Vagina (tissue), 2 donors: Measurements from ENCODE around the gene ZG16. TPM values are rescaled to one million over a fixed set of nuclear protein-coding genes. Genes with fewer than 3 reads are reported as not detected.
"Not testable (repeated sequence)": the region's sequence is repeated elsewhere in the genome, so short reads cannot be mapped to it uniquely, and the experiment has no call there.

ENCODE experiments used
- DNase-seq, 2 donors: peaks; one replicate each; pipeline ENCODE4 v3.0.0-alpha.2; 2017; ENCODE audit errors: extremely low spot score in 2 of 2
- H3K27ac ChIP-seq: fragments of 200-600 bp; sonication (generic); one replicate; pipeline ENCODE4 v1.5.1; 2019
- H3K27me3 ChIP-seq: fragments of 200-600 bp; sonication (generic); one replicate; pipeline ENCODE4 v1.5.1; 2019
- H3K36me3 ChIP-seq, 2 donors: fragments of 200-600 bp; sonication (generic); one replicate each; pipeline ENCODE4 v1.5.1; 2017 to 2019
- H3K4me1 ChIP-seq: fragments of 200-600 bp; sonication (generic); one replicate; pipeline ENCODE4 v1.5.1; 2019
- H3K4me3 ChIP-seq, 2 donors: fragments of 200-600 bp; sonication (generic); 1 replicate in 1 of 2; 2 replicates in 1 of 2; pipeline ENCODE4 v1.5.1; 2016 to 2019
- H3K9me3 ChIP-seq: fragments of 200-600 bp; sonication (generic); one replicate; pipeline ENCODE4 v1.5.1; 2019
- CTCF ChIP-seq, 3 experiments: fragments of 450-650 bp in 2 of 3; fragments of 200-600 bp in 1 of 3; sonication (generic) in 1 of 3; IDR thresholded peaks; one replicate each; pipeline ENCODE4 v1.5.1; 2017 to 2019; ENCODE audit warnings: antibody characterized with exemption in 3 of 3, mild to moderate bottlenecking in 2 of 3, moderate library complexity in 2 of 3
- POLR2A ChIP-seq, 2 donors: fragments of 450-650 bp; IDR thresholded peaks; one replicate each; pipeline ENCODE4 v1.6.1; 2017; ENCODE audit warnings: antibody characterized with exemption in 2 of 2, mild to moderate bottlenecking in 2 of 2, moderate library complexity in 2 of 2
- POLR2AphosphoS5 ChIP-seq, 2 donors: sonication (generic); formaldehyde crosslinking; IDR thresholded peaks; one replicate each; pipeline ENCODE4 v1.9.0; 2017; ENCODE audit warnings: antibody characterized with exemption in 2 of 2, mild to moderate bottlenecking in 2 of 2, low read depth in 1 of 2; ENCODE audit not compliant: insufficient read depth in 1 of 2
- intact Hi-C: fragments of 100-400 bp; cut with DNase I; formaldehyde crosslinking; loops from one replicate; pipeline ENCODE4 v1.15.1; 2023
- total RNA-seq: library from RNA; depleted of rRNA; stranded (reverse); fragments of >200 nt; gene quantifications from one replicate; pipeline ENCODE4 v1.2.3, GENCODE V29; 2016

ZG16 gene
- total RNA-seq, 1 donor from 2014 or later, result not detected

DNA sequence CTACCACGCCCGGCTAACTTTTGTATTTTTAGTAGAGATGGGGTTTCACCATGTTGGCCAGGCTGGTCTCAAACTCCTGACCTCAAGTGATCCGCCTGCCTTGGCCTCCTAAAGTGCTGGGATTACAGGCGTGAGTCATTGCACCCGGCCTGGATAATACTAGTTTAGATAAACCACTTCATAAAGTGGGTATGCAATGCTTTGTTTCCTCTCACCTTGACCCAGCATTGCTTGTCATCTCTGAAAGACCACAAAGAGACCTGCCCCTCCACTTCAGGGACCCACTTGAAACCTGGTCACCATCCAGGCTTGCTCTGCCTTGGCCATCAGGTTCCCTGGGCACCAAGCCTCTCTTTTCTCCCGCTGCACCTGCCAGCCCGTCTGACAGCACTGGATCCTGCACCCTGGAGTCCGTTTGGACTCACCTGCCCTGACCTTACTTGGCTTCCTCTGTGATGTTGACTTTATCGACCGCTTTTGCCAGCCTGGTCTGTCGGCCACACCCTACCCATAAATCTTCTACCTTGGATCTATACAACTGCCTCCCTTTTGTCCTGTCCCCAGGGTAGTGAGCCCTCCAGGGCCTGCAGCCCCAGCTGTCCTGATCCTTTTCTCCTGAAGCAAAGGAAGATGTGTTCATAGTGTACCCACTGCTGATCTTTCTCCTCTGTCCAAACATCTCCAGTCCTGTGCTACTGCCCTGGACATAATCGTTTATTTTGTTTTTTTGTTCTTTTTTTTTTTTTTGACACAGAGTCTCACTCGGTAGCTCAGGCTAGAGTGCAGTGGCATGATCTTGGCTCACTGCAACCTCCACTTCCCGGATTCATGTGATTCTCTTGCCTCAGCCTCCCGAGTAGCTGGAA, 12.7 kb upstream of the ZG16 start:
- TF ChIP-seq CTCF (IDR thresholded peaks at IDR 0.05) (no peak), POLR2A (IDR thresholded peaks at IDR 0.05) (no peak), POLR2AphosphoS5 (IDR thresholded peaks at IDR 0.05; ENCODE audit: insufficient read depth in 1 of 2, low read depth in 1 of 2) (no peak)
- H3K9me3 ChIP-seq, result no peaks in the 10 kb centered on the region
- DNase-seq, result no peak
- H3K36me3 ChIP-seq, result no peaks in the 10 kb centered on the region
- intact Hi-C loops, result no loop called here
- H3K4me1 ChIP-seq, result no peaks in the 10 kb centered on the region
- no peak overlapping the region for H3K27ac ChIP-seq
- H3K27me3 ChIP-seq, result no peaks in the 10 kb centered on the region
- no peak overlapping the region for H3K4me3 ChIP-seq

GRCh38 chr16:29766571-29766970, 11.5 kb upstream of the ZG16 start:
- intact Hi-C loops, result no loop called here
- TF ChIP-seq POLR2AphosphoS5 (IDR thresholded peaks at IDR 0.05; ENCODE audit: insufficient read depth in 1 of 2, low read depth in 1 of 2) (no peak), CTCF (IDR thresholded peaks at IDR 0.05) (no peak), POLR2A (IDR thresholded peaks at IDR 0.05) (no peak)
- Histone ChIP-seq H3K4me1 (no peaks in the 10 kb centered on the region), H3K9me3 (no peaks in the 10 kb centered on the region), H3K36me3 (no peaks in the 10 kb centered on the region), H3K4me3 (no peak overlapping the region), H3K27ac (no peak overlapping the region), H3K27me3 (no peaks in the 10 kb centered on the region)
- DNase-seq, result no peak

GRCh38 chr16:29767062-29767461, 11.0 kb upstream of the ZG16 start:
- no peaks in the 10 kb centered on the region for H3K9me3 ChIP-seq
- DNase-seq, result no peak
- TF ChIP-seq CTCF (IDR thresholded peaks at IDR 0.05) (no peak), POLR2AphosphoS5 (IDR thresholded peaks at IDR 0.05; ENCODE audit: insufficient read depth in 1 of 2, low read depth in 1 of 2) (no peak), POLR2A (IDR thresholded peaks at IDR 0.05) (no peak)
- no peaks in the 10 kb centered on the region for H3K36me3 ChIP-seq
- H3K27me3 ChIP-seq, result no peaks in the 10 kb centered on the region
- H3K4me3 ChIP-seq, result no peak overlapping the region
- intact Hi-C loops, result no loop called here
- no peaks in the 10 kb centered on the region for H3K4me1 ChIP-seq
- H3K27ac ChIP-seq, result no peak overlapping the region

DNA sequence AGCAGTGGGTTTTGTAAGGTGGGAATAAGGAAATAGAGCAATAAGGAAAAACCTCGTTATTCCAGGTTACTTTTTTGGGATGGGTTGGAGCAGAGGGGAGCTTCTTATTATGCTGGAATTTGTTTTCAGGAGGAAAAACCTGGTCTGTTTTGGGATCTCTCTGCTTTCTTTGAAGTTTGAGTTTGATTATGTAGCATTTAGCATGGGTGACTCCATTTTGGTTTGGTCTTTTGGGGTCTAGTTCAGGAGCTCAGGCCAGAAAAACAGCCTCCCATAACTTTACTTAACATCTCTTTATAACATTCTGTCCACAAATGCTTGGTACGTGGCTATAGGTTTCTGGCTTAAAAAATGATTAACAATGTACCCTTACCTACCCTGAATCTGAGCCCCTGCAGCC, 8.5 kb upstream of the ZG16 start:
- H3K4me1 ChIP-seq, result no peaks in the 10 kb centered on the region
- intact Hi-C loops, result no loop called here
- H3K36me3 ChIP-seq, result no peaks in the 10 kb centered on the region
- no peak for DNase-seq
- H3K27me3 ChIP-seq, result no peaks in the 10 kb centered on the region
- no peak overlapping the region for H3K27ac ChIP-seq
- TF ChIP-seq CTCF (IDR thresholded peaks at IDR 0.05) (no peak), POLR2A (IDR thresholded peaks at IDR 0.05) (no peak), POLR2AphosphoS5 (IDR thresholded peaks at IDR 0.05; ENCODE audit: insufficient read depth in 1 of 2, low read depth in 1 of 2) (no peak)
- no peaks in the 10 kb centered on the region for H3K9me3 ChIP-seq
- H3K4me3 ChIP-seq, result no peak overlapping the region

DNA sequence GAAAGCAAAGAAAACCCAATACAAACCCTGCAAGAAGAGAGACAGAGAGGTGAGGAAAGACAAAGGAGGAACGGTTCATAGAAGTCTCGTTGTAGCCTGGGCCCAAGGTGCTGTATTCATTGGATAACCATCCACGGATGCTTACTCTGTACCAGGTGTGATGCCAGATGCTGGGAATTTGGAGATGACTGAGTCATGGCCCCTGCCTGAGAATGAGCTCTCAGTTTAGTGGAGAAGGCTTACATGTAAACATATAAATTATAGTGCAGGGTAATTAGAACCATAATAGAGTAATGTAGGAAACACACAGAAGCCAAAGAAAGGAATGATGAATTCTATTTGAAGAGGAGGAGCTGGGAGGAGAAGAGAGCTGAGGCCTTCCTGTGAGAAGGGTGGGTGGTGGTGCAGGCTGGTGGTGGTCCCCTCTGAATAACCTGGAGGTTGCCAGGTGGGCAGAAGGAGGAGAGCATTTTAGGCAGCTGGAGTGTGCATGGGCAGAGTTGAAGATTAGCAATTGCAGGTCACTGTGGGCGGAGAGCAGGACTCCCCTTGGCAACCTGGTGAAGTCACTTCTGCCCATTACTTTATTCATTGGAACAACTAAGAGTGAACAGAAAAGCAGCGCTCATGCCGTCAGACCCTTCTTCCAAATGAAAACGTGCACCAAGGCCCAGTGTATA, 7.7 kb upstream of the ZG16 start:
- intact Hi-C loops, result no loop called here
- DNase-seq, result no peak
- Histone ChIP-seq H3K4me3 (no peak overlapping the region), H3K4me1 (no peaks in the 10 kb centered on the region), H3K9me3 (no peaks in the 10 kb centered on the region), H3K27ac (no peak overlapping the region), H3K27me3 (no peaks in the 10 kb centered on the region), H3K36me3 (no peaks in the 10 kb centered on the region)
- TF ChIP-seq POLR2A (IDR thresholded peaks at IDR 0.05) (no peak), POLR2AphosphoS5 (IDR thresholded peaks at IDR 0.05; ENCODE audit: insufficient read depth in 1 of 2, low read depth in 1 of 2) (no peak), CTCF (IDR thresholded peaks at IDR 0.05) (no peak)

DNA sequence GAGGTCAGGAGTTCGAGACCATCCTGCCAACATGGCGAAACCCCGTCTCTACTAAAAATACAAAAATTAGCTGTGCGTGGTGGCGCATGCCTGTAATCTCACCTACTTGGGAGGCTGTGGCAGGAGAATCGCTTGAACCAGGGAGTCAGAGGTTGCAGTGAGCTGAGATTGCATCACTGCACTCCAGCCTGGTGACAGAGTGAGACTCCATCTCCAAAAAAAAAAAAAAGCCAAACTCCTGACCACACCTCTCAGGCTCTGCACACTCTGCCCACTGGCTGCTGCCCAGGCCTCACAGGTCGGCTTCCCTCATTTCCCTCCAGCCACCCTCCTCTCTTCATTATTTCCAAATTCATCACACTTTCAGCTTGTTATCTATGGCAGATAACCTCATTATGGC, 5.7 kb upstream of the ZG16 start:
- H3K4me3 ChIP-seq, H3K27ac ChIP-seq, DNase-seq, H3K4me1 ChIP-seq, H3K9me3 ChIP-seq, intact Hi-C loops, H3K36me3 ChIP-seq, H3K27me3 ChIP-seq: not testable (repeated sequence)
